HL-60/S4 treated with phorbol 12-myristate 13-acetate at 8.2 ng/mL for 4 days and 3 days (cell line): Measurements from ENCODE around the gene NTMT1.
"Not testable (repeated sequence)": the region's sequence is repeated elsewhere in the genome, so short reads cannot be mapped to it uniquely, and the experiment has no call there.

Experiments used
- in situ Hi-C: fragments of 300-500 bp; cut with MboI; formaldehyde crosslinking; loops from 2 replicates; pipeline ENCODE4 v1.15.0; 2022; ENCODE audit warnings: low sequenced_read_pairs

Gene NTMT1

DNA sequence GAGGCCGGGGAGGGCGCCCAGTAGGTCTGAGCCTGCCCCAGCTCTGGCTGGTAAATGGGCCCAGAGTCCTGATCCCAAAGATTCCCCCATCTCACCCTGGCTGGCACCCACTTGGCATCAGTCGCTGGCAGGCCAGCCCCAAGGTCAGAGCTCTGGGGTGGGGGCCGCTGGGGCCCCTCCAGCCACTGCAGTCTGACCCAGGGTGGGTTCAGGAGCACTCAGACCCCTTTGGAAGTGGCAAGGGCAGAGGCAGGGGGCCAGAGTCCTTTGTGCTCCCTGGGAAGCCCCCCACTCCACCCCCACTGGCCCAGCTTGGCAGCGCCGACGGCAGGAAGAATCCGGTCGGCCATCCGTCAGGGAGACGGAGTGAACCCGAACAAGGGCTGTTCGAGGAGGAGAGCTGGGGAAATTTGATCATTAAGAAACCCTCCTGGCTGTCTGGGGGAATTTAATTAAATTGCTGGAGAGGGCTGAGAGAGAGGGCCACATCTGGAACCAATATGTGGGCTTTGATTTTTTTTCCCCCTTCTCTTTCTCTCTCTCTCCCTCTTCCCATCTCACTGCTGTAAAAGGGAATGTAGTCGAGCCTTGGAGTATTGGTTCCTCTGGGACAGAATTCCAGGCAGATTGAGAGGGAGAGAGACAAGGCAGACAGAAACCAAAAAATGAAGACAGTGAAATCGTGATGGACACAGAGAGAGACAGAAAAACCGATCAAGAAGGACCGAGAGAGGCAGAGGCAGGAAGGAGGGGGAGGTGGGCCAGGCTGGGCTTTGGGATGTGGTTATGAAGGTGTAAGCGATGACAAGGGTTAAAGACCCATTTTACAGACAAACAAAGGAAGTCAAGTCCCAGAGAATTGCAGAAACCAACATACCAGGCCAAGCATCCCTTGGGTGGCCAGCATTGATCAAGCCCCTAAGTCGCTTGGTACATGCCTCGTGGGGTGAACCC, 24.0 kb downstream of the NTMT1 start:
- in situ Hi-C loops, result no loop called here

DNA sequence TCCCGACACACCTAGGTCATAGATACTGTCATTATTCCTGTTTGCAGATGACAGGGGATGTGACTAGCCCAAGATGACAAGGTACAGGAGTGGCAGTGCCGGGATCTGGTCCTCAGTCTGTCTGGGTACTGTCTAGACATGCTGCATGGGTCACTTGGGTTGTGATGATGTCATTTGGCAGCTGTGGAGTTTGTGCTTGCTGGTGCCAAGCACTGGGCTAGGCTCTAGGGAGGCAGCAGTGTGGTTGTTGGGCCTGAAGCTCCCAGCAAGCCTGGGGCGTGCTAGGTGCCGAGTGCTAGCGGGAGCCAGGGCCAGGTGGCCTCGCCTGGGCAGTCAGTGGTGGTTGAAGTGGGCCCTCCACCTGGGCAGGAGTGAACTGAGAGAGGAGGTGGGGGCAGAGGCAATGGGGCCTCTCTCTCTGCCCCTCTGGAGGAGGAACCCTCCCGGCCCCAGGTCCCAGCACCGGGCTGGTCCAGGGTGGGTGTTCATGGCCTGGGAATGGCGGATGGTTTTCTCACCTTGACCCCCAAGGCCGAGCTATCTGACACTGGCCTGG, 24.8 kb downstream of the NTMT1 start:
- in situ Hi-C loops, result no loop called here

DNA sequence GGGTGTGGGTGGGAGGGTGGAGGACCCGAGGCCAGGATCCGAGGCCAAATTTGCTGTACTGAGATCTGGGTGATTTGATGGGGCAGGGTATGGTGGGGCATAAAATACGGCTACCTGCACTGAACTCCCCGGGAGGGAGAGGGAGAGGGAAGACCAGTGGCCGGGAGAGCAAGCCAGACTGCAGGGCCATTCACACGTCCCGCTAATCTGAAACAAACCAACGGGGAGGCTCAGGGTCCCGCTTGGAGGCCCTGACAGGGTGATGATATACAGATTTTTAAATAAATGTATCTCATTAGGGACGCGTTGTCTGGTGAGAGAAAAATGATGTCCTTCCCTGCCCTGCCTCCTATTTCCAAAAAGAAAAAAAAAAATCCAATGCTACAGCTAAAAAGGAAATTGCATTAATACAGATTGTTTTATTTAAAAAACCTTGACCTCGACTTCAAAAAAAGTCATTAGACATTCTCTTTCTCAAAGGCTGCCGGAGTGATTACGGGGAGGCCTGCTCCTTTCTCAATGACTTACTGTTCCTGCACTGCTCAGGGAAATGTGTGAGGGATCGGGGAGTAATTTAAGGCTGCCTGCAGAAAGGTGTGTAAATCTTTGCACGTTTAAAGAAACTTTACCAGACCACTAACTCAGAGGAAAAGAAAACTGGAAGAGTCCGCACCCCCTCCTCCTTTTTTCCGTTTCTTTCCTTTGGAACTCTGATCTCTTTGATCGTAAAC, 28.0 kb downstream of the NTMT1 start:
- in situ Hi-C loops, result no loop called here

DNA sequence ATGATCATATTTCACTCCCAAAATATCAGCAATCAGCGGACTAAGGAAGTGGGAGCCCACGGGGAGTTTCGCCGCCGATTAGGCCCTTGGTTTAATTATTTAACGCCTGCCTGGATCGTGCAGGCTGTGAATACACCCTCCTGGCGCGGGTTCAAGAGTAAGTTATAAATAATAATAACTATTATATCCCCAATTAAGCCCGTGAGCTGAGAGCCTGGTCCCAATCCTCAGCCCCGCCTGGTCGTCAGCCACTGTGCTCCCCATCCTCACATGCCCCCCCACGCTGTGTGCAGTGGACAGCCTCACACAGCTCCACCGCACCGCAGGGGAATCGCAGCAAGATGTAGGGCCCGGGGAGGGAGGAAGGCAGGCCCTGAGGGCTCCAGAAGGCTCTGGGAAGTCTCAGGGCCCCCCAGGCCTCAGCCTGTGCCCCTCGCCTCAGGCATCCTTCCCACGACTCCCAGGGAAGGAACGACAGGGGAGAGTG, 28.6 kb downstream of the NTMT1 start:
- in situ Hi-C loops, result no loop called here

DNA sequence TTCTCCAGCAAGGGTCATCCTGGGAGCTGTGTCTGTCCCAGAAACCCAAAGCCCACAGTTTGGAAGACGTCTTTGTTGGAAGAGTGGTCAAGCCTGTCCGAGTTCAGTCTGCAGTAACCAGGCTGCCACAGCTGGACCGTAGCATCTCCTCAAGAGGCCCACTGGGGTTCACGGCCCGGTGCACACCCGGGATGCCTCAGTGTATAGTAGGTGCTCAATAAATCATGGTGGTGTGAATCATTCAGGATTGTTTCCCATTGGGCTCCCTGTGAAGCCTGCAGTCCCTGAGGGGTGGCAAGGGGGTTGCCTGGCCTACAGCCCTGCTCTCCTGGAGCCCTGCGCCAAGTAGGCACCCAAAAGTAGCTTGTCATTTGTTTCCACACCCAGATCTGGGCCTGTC, 29.2 kb downstream of the NTMT1 start:
- in situ Hi-C loops, result no loop called here

DNA sequence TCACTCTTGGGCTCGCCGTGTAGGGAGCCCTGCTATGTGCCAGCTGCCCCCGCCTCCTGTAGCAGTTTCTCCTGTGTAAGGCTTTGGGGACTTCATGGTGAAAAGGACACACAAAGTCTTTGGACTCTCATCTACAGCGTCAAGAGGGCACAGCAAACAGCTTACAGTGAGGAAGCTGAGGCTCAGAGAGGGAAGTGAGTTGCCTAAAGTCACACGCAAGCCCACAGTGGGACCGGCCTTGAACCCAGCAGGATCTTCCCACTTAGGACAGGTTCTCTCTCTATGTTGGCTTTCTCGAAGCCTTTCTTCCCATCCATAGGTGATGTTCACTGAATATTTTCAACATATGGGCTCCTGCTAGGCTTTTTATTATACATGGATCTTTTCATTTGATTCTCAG, 29.7 kb downstream of the NTMT1 start:
- in situ Hi-C loops, result no loop called here

DNA sequence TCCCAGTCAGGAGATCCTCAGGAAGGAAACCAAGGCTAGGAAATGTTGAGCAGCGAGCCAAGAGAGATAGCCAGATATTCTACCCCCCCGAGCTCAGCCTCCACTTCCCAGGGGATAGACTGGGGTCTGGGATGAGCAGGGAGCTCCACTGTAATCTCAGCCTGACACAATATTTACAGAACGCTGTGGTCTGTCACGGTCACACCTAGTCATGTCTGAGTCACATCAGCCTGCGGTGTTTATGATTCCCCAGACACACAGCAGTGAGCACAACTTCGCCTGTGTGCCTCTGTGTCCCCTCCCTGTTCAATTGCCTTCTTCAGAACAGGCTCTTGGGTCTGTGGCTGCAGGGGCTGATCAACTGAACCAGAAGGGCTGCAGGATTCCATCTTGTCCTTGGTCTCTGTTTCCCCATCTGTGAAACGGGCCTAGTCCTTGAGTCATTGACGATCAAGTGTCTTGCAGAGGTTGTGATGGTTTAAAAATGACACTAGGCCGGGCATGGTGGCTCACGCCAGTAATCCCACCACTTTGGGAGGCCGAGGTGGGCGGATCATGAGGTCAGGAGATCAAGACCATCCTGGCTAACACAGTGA, 30.9 kb downstream of the NTMT1 start:
- in situ Hi-C loops, result no loop called here

DNA sequence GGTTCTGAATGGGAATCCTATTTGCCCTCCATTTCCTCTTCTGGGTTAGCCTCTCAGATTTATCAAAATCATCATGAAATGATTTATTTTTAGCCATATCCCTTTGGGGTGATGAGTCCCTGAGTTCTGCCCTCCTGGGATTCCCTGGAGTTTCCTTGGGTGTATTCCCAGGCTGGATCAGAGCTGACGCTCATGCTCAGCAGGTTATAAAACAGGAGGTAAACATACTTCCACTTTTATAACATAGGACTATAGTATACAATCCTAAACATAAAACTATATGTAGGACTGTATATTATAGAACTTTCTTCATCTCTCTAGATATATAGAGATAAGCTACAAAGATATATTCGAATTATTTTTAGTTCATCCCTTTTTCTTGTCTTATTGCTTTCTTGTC, 35.1 kb downstream of the NTMT1 start:
- in situ Hi-C loops, result no loop called here

DNA sequence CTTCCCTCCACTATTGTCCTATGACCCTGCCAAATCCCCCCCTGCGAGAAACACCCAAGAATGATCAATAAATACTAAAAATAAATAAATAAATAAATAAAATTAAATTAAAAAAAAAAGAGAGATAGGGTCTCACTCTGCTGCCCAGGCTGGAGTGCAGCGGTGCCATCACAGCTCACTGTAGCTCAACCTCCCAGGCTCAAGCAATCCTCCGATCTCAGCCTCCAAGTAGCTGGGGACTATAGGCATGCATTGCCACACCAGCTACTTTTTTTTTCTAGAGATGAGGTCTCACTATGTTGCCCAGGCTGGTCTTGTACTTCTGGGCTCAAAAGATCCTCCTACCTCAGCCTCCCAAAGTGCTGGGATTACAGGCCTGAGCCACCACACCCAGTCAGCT, 36.3 kb downstream of the NTMT1 start:
- in situ Hi-C loops, result not testable (repeated sequence)

DNA sequence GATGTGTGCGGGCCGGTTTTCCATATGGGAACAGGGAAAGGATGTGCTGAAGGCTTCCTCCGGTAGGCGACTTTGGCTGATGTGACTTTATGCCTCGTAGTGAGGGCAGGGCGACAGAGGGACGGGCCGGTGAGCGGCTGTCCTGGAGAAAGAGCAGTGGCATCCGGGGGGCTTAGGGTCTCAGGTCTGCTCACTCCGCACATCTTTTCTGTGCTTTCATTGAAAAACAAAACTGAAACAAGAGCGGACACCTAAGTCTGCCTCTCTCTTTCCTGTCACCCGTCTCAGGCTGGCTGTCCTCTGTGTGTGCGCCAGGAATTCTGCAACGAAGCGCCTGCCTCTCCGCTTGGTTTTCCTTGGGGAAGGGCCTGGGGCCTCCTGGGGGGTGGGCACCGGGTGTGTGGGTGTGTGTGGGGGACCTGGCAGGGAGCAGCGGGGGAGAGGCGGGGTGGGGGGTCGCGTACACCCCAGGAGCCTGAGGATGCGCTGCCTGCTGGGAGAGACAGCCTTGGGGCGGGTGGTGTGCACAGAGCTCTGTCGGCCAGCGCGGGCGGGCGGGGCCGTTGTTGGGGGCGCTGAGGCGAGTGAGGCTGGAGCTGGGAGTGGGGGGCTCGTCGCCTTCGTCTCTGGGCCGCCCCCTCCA, 38.9 kb downstream of the NTMT1 start:
- in situ Hi-C loops, result no loop called here

DNA sequence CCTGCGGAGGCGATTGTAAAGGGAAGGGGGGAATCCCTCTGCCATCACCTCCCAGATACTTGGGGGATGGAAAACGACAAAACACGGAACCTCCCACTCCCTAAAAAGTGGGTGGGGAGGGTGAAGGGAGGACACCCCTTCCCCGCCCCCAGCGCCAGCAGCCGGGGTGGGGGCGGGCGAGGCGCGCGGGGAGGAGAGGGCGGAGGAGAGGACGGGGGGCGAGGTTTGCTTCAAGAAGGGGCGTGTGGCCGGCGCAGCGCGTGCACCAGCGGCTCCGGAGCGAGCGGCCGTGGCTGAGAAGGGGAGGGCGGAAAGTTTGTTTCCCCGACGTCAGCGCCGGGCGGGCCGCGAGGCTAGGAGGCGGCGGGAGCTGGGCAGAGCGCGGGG, 39.4 kb downstream of the NTMT1 start, which contains the start of gene PRRX2:
Gene PRRX2 (plus strand): TSS at position 259 of the 387 bp plus-strand sequence. CDS start 221 bp downstream, outside the sequence.
- in situ Hi-C loops, result no loop called here

DNA sequence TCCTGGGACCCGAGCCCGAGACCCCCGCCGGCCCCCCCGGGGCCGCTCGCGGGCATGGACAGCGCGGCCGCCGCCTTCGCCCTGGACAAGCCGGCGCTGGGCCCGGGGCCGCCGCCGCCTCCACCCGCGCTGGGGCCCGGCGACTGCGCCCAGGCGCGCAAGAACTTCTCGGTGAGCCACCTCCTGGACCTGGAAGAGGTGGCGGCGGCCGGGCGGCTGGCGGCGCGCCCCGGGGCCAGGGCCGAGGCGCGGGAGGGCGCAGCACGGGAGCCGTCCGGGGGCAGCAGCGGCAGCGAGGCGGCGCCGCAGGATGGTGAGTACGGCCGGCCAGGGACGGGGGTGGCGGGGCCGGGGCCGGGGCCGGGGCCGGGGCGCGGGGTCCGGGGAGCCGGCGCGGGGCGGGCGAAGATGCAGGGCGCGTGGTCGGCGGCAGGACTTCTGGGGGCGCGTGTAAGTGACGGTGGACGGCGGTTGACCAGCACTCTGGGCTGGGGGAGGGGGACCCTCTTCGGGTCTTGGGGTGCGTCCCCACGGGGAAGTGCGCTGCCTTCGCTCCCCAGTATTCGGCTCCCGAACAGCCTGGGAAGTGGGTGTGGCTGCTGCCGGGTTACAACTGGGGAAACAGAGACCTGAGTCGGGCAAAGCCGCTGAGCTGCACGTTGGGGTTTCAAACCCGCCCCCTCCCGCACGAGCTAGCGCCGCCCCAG, 40.0 kb downstream of the NTMT1 start:
- in situ Hi-C loops, result no loop called here

DNA sequence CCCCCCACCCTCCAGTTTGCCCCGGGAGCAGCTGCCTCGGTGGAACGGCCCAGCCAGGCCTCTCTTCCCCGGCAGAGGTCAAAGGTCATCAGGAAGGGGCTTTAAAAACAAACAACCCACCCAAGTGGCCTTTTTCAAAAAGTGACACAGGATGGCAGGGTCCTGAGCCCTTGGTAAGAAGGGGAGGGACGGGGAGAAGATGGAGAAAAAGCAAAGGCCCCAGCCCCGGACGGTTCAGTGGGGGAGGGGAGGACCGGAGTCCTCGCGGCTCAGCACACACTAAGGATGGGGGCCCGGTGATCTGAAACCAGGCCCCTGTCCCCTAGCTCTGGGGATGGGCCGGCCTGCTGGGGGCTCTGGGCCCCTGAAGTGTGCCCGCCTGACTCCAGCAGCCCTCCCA, 40.6 kb downstream of the NTMT1 start:
- in situ Hi-C loops, result no loop called here

DNA sequence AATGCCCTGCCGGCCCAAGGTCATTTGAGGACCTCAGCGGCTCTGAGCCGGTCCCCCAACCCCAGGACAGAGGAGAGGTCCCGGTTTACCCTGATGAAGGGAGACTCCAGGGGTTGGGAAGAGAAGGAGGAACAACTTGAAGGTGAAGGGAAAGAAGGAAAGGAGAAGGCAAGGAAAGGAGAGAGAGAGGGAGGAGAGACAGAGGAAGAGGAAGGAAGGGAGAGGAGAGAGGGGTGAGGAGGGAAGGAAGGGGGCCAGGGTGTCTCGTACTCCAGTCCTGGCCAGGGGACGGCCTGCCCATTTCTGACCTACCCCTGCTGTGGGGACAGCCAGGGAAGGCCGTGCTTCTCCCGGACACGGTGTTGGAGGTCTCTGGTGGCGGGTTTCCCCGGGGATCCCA, 41.4 kb downstream of the NTMT1 start:
- in situ Hi-C loops, result no loop called here

DNA sequence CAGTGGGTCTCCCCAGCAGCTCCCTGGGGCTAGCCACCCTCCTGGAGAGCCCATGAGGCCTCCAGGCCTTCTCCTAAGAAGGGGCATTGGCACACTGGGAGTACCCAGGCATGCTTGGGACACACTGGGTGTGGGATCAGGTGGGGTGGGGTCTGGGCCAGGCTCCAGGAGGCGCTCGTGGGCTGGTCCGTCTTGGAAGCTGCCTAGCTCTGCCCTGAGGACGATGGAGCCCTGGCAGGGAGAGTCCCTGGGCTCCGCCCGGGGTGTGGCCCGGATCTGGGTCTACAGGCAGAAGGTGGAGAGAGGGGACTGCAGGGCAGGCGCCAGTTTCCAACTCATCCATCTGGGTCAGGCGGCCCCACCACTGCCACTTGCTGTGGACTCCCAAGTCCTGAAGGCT, 41.9 kb downstream of the NTMT1 start:
- in situ Hi-C loops, result no loop called here

DNA sequence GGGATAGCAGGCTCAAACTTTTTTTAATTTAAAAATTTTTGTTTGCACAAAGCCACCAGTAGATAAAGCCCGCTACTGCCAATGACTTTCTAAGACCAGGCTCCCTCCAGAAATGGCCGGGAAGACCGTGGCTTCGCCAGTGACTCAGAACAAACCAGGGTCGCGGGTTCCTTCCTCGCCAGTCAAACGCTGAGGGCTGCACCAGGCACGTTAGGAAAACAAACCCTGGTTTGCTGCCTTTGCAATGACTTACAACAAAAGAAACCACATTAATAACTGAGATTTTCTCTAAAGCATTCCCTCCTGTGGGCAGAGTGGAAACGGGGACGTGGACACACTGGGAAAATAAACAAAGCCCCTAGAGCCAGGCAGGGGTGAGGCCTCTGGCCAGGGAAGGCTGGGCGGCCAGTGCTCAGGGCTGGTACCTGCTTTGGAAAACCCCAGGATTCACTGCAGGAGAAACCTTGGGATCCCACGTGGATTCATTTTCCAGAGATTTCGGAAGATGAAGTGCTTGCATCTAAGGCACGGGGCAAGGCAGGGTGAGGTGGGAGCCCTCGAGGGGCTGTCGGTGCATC, 43.3 kb downstream of the NTMT1 start:
- in situ Hi-C loops, result no loop called here

DNA sequence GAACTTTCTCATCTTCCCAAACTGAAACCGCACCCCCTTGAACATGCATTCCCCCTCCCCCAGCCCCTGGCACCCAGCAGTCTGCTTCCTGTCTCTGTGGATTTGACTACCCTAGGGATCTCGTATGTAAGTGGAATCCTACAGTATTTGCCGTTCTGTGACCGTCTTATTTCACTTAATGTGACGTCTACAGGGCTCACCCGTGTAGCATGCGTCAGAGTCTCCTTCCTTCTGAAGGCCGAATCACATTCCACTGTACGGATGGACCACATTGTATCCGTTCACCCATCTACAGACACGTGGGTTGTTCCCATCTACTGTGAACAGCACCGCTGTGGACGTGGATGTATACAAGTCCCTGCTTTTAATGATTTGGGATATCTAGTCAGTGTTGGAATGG, 44.0 kb downstream of the NTMT1 start:
- in situ Hi-C loops, result no loop called here

DNA sequence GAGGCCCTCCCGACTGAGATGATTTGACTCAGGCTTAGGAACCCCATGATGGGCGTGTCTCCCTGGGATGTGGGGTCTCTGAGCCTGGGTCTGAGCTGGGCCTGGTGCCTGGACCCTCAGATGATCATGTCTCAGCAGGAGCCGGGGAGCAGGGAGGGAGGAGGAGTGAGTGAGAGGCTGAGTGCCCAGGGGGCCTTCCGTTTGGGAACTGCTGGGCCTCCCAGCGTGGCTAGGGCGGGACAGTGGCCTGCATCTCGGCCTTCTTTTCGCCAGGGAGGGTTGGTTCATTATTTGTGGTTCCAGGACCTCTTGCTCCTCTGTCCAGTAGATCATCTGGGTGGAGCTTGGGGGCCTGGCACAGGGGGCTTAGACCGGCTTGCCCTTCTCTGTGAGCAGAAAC, 45.1 kb downstream of the NTMT1 start:
- in situ Hi-C loops, result no loop called here

DNA sequence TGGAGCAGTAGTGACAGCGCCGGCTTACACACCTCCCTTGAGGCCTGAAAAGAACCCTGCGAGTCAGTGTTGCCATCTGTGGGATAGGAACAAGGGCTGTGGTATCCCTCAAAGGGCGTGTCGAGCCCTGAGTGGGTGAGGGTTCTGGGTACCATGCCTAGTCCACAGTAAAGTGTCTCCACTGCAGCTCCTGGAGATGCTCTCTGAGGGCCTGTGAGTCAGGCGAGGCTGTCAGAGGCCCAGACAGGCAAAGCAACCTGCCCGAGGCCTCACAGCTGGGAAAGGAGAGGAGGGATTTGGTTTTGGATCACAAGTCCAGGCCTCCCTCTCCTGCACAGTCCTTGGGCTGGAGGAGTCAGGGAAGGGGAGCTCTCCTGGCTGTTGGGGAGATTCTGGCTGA, 45.6 kb downstream of the NTMT1 start:
- in situ Hi-C loops, result no loop called here

DNA sequence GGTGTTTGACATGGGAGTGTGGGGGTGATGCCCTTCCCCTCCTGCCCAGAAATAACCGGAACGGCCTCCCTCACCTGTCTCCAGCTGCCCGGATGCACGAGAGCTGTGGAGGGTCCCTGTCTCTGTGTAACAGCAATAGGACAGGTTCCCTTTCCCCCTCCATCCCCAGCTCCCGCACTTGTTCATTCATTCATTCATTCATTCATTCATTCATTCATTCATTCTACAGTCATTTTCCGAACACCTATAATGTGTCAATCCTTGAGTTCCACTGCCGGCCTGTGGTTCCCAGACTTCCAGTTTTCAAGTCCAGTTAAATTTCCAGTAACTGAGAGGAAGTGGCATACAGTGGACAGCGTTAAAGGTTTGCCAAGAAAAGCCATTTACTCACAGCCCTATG, 46.7 kb downstream of the NTMT1 start:
- in situ Hi-C loops, result no loop called here
